ENCODE results near the gene CLEC4E. TPM values are rescaled to one million over a fixed set of nuclear protein-coding genes. Genes with fewer than 3 reads are reported as not detected.
"Not testable (repeated sequence)": the region's sequence is repeated elsewhere in the genome, so short reads cannot be mapped to it uniquely, and the experiment has no call there.

CLEC4E gene
- total RNA-seq, 6 experiments from 2014 or later: not detected

DNA sequence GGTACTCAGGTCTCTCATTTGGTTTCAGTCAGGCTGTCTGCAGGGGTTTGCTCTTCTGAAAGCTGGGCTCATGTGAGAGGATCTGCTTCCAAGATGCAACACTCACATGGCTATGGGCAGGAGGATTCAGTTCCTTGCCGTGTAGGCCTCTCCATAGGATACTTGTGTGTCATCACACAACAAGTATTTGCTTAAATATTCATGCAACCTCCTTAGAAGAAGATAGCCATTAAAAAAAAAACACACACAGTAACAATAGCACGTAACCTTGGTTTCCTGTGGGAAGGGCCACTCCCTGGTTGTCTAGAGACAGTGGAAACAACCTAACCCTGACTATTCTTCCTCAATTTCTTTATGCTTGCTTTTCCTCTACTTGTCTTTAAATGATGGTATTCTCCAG is 31.8 kb upstream of the CLEC4E start:
- Mint-ChIP-seq H3K27me3 (ENCODE audit: insufficient read depth) (peaks cover 2% of the 10 kb centered on the region), H3K27ac (no peak overlapping the region), H3K4me1 (ENCODE audit: low read depth) (no peaks in the 10 kb centered on the region), H3K36me3 (ENCODE audit: low read depth) (no peaks in the 10 kb centered on the region), H3K9me3 (no peaks in the 10 kb centered on the region; the same call in 1 of the 2 replicates), H3K4me3 (no peak overlapping the region)
- no peak for TF ChIP-seq CTCF (IDR thresholded peaks at IDR 0.05)
- no peak for DNase-seq

- Mint-ChIP-seq H3K4me3 (no peak overlapping the region), H3K9me3 (peaks cover 6% of the 10 kb centered on the region; the same call in 1 of the 2 replicates), H3K27ac (no peak overlapping the region), H3K4me1 (ENCODE audit: low read depth) (no peaks in the 10 kb centered on the region), H3K27me3 (ENCODE audit: insufficient read depth) (peaks cover 2% of the 10 kb centered on the region), H3K36me3 (ENCODE audit: low read depth) (no peaks in the 10 kb centered on the region)
- no peak for TF ChIP-seq CTCF (IDR thresholded peaks at IDR 0.05)
- no peak for DNase-seq
Measured at GRCh38 chr12:8566525-8566924, 25.8 kb upstream of the CLEC4E start.

GRCh38 chr12:8566052-8566451 is 25.3 kb upstream of the CLEC4E start:
- not testable (repeated sequence) for H3K27ac Mint-ChIP-seq; H3K4me3 Mint-ChIP-seq; H3K9me3 Mint-ChIP-seq; H3K27me3 Mint-ChIP-seq (ENCODE audit: insufficient read depth); H3K36me3 Mint-ChIP-seq (ENCODE audit: low read depth); DNase-seq; H3K4me1 Mint-ChIP-seq (ENCODE audit: low read depth)

GRCh38 chr12:8564656-8565055 is 24.0 kb upstream of the CLEC4E start:
- no peak for TF ChIP-seq CTCF (IDR thresholded peaks at IDR 0.05)
- Mint-ChIP-seq H3K27me3 (ENCODE audit: insufficient read depth) (peaks cover 5% of the 10 kb centered on the region), H3K4me3 (no peak overlapping the region), H3K4me1 (ENCODE audit: low read depth) (no peaks in the 10 kb centered on the region), H3K9me3 (peaks cover 6% of the 10 kb centered on the region; the same call in 1 of the 2 replicates), H3K36me3 (ENCODE audit: low read depth) (no peaks in the 10 kb centered on the region), H3K27ac (no peak overlapping the region)
- no peak for DNase-seq

GRCh38 chr12:8563356-8563755 is 22.7 kb upstream of the CLEC4E start:
- no peaks in the 10 kb centered on the region for H3K4me1 Mint-ChIP-seq (ENCODE audit: low read depth)
- peaks cover 5% of the 10 kb centered on the region for H3K27me3 Mint-ChIP-seq (ENCODE audit: insufficient read depth)
- no peak for TF ChIP-seq CTCF (IDR thresholded peaks at IDR 0.05)
- no peaks in the 10 kb centered on the region for H3K36me3 Mint-ChIP-seq (ENCODE audit: low read depth)
- peaks cover 6% of the 10 kb centered on the region; the same call in 1 of the 2 replicates for H3K9me3 Mint-ChIP-seq
- DNase-seq: no peak
- no peak overlapping the region for H3K27ac Mint-ChIP-seq
- no peak overlapping the region for H3K4me3 Mint-ChIP-seq

GRCh38 chr12:8562310-8562709 is 21.6 kb upstream of the CLEC4E start:
- DNase-seq: no peak
- Mint-ChIP-seq H3K27me3 (ENCODE audit: insufficient read depth) (peaks cover 8% of the 10 kb centered on the region), H3K9me3 (peaks cover 5% of the 10 kb centered on the region; the same call in 1 of the 2 replicates), H3K4me3 (no peak overlapping the region), H3K4me1 (ENCODE audit: low read depth) (no peaks in the 10 kb centered on the region), H3K36me3 (ENCODE audit: low read depth) (no peaks in the 10 kb centered on the region), H3K27ac (no peak overlapping the region)
- no peak for TF ChIP-seq CTCF (IDR thresholded peaks at IDR 0.05)
